Astrocyte of the spinal cord (primary cell): Measurements from ENCODE around the gene DHRSX.
"Not testable (repeated sequence)": the region's sequence is repeated elsewhere in the genome, so short reads cannot be mapped to it uniquely, and the experiment has no call there.

ENCODE experiments used
- DNase-seq: peaks from one replicate; pipeline ENCODE4 v3.0.0; 2011; ENCODE audit warnings: low read depth, low spot score
- H3K4me3 ChIP-seq: 2 replicates; pipeline ENCODE4 v1.5.1; 2011; ENCODE audit warnings: low read depth, mild to moderate bottlenecking, low read length, moderate library complexity
- CTCF ChIP-seq: IDR thresholded peaks from 2 replicates; pipeline ENCODE4 v1.5.1; 2012; ENCODE audit warnings: low read depth, mild to moderate bottlenecking, low read length, inconsistent platforms
- in situ Hi-C: cut with HindIII; loops from 2 replicates; pipeline ENCODE4 v1.10.0; 2017; ENCODE audit warnings: low sequenced_read_pairs

Gene DHRSX

GRCh38 chrX:2423282-2423681 is 77.5 kb downstream of the DHRSX start:
- no peak for TF ChIP-seq CTCF
- peak; percentile 13 for DNase-seq
- no peak overlapping the region for H3K4me3 ChIP-seq
- in situ Hi-C loops, result no loop called here

GRCh38 chrX:2419418-2419817 is 81.4 kb downstream of the DHRSX start:
- H3K4me3 ChIP-seq, in situ Hi-C loops, DNase-seq: not testable (repeated sequence)

GRCh38 chrX:2418000-2418399 is 82.8 kb downstream of the DHRSX start:
- DNase-seq, result no peak
- in situ Hi-C loops, result no loop called here
- no peak overlapping the region for H3K4me3 ChIP-seq
- no peak for TF ChIP-seq CTCF

- in situ Hi-C loops, result no loop called here
- no peak for DNase-seq
- no peak overlapping the region for H3K4me3 ChIP-seq
- no peak for TF ChIP-seq CTCF
Measured at GRCh38 chrX:2416851-2417604, 83.7 kb downstream of the DHRSX start.

GRCh38 chrX:2414384-2414783 is 86.4 kb downstream of the DHRSX start:
- H3K4me3 ChIP-seq, result no peak overlapping the region
- TF ChIP-seq CTCF, result no peak
- DNase-seq, result no peak
- in situ Hi-C loops, result no loop called here

- H3K4me3 ChIP-seq, result no peak overlapping the region
- in situ Hi-C loops, result no loop called here
- no peak for DNase-seq
- no peak for TF ChIP-seq CTCF
Measured at GRCh38 chrX:2413969-2414368, 86.8 kb downstream of the DHRSX start.

GRCh38 chrX:2412131-2412530 is 88.6 kb downstream of the DHRSX start:
- in situ Hi-C loops, result no loop called here
- TF ChIP-seq CTCF, result no peak
- DNase-seq, result no peak
- H3K4me3 ChIP-seq, result no peak overlapping the region
